Neural cell (in vitro differentiated cells): ENCODE measurements around the gene QSOX1.

ENCODE experiments used
- CTCF ChIP-seq: fragments of 450-650 bp; IDR thresholded peaks from 2 replicates; pipeline ENCODE4 v1.5.1; 2014; ENCODE audit warnings: antibody characterized with exemption, mild to moderate bottlenecking, moderate library complexity; ENCODE audit not compliant: poor library complexity, severe bottlenecking
- EP300 ChIP-seq: fragments of 450-650 bp; conservative IDR thresholded peaks from 2 replicates; pipeline ENCODE4 v1.6.1; 2014; ENCODE audit warnings: antibody characterized with exemption, mild to moderate bottlenecking, moderate library complexity; ENCODE audit not compliant: poor library complexity, severe bottlenecking
- EZH2 ChIP-seq: fragments of 200-600, 300-800 bp; shearing (Covaris generic), sonication (generic); IDR thresholded peaks from 2 replicates; pipeline ENCODE4 v1.6.1; 2014; ENCODE audit warnings: antibody characterized with exemption, low read length, borderline replicate concordance, mild to moderate bottlenecking; ENCODE audit not compliant: insufficient read depth, poor library complexity, severe bottlenecking
- MXI1 ChIP-seq: fragments of 450-650 bp; conservative IDR thresholded peaks from 2 replicates; pipeline ENCODE4 v1.6.1; 2014; ENCODE audit warnings: antibody characterized with exemption, mild to moderate bottlenecking; ENCODE audit not compliant: poor library complexity, severe bottlenecking
- POLR2AphosphoS5 ChIP-seq: IDR thresholded peaks from 2 replicates; pipeline ENCODE4 v1.6.1; 2012
- SMC3 ChIP-seq: fragments of 450-650 bp; conservative IDR thresholded peaks from 2 replicates; pipeline ENCODE4 v1.6.1; 2014; ENCODE audit warnings: antibody characterized with exemption, mild to moderate bottlenecking, moderate library complexity; ENCODE audit not compliant: poor library complexity
- TAF1 ChIP-seq: IDR thresholded peaks from 2 replicates; pipeline ENCODE4 v1.6.1; 2012; ENCODE audit warnings: low read depth
- TF ChIP-seq, protein P1 (sequence below): IDR thresholded peaks from 2 replicates; pipeline ENCODE4 v1.6.1; 2012; ENCODE audit warnings: borderline replicate concordance

DNA sequence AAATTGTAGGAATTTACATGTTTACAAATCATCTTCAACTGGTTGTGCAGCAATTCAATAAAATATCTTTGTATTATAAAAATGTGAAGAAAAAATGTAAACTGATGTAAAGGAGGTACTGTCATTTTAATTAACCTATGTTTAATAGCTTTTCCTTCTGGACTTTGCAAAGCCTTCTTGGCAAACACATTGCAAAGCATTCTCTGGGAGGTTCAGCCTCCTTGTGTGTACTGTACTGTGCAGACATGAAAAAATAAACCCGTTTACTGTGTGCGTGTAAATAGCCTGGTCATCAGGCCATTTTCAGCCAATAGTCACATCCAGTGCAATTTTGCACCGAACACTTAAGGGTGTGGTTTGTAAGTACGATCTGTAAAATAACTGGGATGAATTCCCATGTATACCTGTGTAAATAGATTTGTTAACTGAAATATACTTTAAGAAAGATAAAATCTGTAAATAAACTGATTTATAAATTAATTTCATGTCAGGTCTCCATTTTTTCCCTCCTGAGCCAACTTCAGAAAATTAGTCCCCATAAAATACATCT, 40.2 kb upstream of the QSOX1 start:
- TF ChIP-seq POLR2AphosphoS5 (no peak), EZH2 (no peak), CTCF (no peak), MXI1 (no peak), EP300 (no peak), SMC3 (no peak), TAF1 (no peak)
- TF ChIP-seq, protein P1, sequence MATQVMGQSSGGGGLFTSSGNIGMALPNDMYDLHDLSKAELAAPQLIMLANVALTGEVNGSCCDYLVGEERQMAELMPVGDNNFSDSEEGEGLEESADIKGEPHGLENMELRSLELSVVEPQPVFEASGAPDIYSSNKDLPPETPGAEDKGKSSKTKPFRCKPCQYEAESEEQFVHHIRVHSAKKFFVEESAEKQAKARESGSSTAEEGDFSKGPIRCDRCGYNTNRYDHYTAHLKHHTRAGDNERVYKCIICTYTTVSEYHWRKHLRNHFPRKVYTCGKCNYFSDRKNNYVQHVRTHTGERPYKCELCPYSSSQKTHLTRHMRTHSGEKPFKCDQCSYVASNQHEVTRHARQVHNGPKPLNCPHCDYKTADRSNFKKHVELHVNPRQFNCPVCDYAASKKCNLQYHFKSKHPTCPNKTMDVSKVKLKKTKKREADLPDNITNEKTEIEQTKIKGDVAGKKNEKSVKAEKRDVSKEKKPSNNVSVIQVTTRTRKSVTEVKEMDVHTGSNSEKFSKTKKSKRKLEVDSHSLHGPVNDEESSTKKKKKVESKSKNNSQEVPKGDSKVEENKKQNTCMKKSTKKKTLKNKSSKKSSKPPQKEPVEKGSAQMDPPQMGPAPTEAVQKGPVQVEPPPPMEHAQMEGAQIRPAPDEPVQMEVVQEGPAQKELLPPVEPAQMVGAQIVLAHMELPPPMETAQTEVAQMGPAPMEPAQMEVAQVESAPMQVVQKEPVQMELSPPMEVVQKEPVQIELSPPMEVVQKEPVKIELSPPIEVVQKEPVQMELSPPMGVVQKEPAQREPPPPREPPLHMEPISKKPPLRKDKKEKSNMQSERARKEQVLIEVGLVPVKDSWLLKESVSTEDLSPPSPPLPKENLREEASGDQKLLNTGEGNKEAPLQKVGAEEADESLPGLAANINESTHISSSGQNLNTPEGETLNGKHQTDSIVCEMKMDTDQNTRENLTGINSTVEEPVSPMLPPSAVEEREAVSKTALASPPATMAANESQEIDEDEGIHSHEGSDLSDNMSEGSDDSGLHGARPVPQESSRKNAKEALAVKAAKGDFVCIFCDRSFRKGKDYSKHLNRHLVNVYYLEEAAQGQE: no peak
